ENCODE data around the gene SSRP1.

Gene SSRP1

DNA sequence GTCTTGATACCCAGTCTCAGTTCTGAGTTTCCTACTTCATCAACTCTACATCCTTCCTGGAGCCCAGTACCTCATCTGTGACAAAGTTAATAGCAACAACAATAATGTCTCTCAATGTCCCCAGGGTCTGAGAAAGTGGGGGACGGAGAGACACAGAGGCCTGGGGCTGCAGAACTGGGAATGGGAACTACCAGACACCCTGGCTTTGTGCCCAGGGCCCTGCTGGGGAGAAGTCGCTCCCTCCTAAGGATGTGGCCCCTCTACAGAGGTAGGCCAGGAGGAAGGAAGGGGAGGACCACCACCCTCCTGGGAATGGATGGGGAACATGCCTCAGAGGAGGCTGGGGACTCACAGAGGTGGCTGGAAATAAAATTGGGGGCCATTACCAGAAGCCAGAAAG lies 39.8 kb upstream of the SSRP1 start:
- no peaks in the 10 kb centered on the region for H3K36me3 ChIP-seq (ENCODE audit: control insufficient read depth, low read length)
- H3K9me3 ChIP-seq (ENCODE audit: control insufficient read depth, insufficient read depth, low read length), result no peaks in the 10 kb centered on the region
- H3K27me3 ChIP-seq (ENCODE audit: control insufficient read depth, low read length), result peaks cover 4% of the 10 kb centered on the region; the same call in 1 of the 2 replicates
- H4K20me1 ChIP-seq (ENCODE audit: control insufficient read depth, insufficient read depth, low read depth, low read length), result no peaks in the 10 kb centered on the region
- H3K4me3 ChIP-seq (ENCODE audit: low read length), result no peak overlapping the region
- H3K4me1 ChIP-seq (ENCODE audit: control insufficient read depth, low read length), result no peaks in the 10 kb centered on the region
- H3K4me2 ChIP-seq (ENCODE audit: low read length), result no peak overlapping the region
- no peaks in the 10 kb centered on the region for H3K79me2 ChIP-seq (ENCODE audit: control insufficient read depth, low read length)
- H3K9me2 ChIP-seq (replicated peaks; ENCODE audit: control insufficient read depth, low read length), result no peaks in the 10 kb centered on the region
- no peak for TF ChIP-seq EZH2phosphoT487 (IDR thresholded peaks at IDR 0.05; ENCODE audit: borderline replicate concordance, low read length)
- TF ChIP-seq, protein P1, sequence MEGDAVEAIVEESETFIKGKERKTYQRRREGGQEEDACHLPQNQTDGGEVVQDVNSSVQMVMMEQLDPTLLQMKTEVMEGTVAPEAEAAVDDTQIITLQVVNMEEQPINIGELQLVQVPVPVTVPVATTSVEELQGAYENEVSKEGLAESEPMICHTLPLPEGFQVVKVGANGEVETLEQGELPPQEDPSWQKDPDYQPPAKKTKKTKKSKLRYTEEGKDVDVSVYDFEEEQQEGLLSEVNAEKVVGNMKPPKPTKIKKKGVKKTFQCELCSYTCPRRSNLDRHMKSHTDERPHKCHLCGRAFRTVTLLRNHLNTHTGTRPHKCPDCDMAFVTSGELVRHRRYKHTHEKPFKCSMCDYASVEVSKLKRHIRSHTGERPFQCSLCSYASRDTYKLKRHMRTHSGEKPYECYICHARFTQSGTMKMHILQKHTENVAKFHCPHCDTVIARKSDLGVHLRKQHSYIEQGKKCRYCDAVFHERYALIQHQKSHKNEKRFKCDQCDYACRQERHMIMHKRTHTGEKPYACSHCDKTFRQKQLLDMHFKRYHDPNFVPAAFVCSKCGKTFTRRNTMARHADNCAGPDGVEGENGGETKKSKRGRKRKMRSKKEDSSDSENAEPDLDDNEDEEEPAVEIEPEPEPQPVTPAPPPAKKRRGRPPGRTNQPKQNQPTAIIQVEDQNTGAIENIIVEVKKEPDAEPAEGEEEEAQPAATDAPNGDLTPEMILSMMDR (IDR thresholded peaks at IDR 0.05; ENCODE audit: low read depth, low read length, poor library complexity, severe bottlenecking), result no peak
- no peak overlapping the region for H3K27ac ChIP-seq (ENCODE audit: low read depth, low read length)
- H3F3A ChIP-seq (ENCODE audit: control insufficient read depth, insufficient read depth), result no peaks in the 10 kb centered on the region

DNA sequence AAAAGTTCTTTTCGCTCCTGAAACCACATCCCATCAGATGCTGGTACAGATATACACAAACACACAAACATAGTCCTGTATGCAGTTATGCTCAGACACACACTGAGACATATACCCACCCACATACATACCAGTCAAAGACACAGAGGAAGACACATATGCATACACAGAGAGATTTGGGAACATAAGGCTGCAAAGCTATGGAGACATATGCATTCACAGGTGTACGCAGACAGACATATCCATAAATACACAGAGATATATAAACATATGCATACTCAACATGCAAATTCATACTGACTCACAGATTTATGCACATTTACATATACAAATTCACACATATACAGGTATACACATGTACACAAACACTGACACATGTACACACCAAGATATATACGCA lies 39.3 kb upstream of the SSRP1 start:
- TF ChIP-seq EZH2phosphoT487 (IDR thresholded peaks at IDR 0.05; ENCODE audit: borderline replicate concordance, low read length), result no peak
- TF ChIP-seq, protein P1 (IDR thresholded peaks at IDR 0.05; ENCODE audit: low read depth, low read length, poor library complexity, severe bottlenecking), result no peak
- Histone ChIP-seq H3K27ac (ENCODE audit: low read depth, low read length) (no peak overlapping the region), H3K27me3 (ENCODE audit: control insufficient read depth, low read length) (peaks cover 4% of the 10 kb centered on the region; the same call in 1 of the 2 replicates), H3K4me3 (ENCODE audit: low read length) (no peak overlapping the region), H3K36me3 (ENCODE audit: control insufficient read depth, low read length) (no peaks in the 10 kb centered on the region), H3K9me2 (replicated peaks; ENCODE audit: control insufficient read depth, low read length) (no peaks in the 10 kb centered on the region), H4K20me1 (ENCODE audit: control insufficient read depth, insufficient read depth, low read depth, low read length) (no peaks in the 10 kb centered on the region), H3K4me2 (ENCODE audit: low read length) (no peak overlapping the region), H3K4me1 (ENCODE audit: control insufficient read depth, low read length) (no peaks in the 10 kb centered on the region), H3F3A (ENCODE audit: control insufficient read depth, insufficient read depth) (no peaks in the 10 kb centered on the region), H3K9me3 (ENCODE audit: control insufficient read depth, insufficient read depth, low read length) (no peaks in the 10 kb centered on the region), H3K79me2 (ENCODE audit: control insufficient read depth, low read length) (no peaks in the 10 kb centered on the region)

DNA sequence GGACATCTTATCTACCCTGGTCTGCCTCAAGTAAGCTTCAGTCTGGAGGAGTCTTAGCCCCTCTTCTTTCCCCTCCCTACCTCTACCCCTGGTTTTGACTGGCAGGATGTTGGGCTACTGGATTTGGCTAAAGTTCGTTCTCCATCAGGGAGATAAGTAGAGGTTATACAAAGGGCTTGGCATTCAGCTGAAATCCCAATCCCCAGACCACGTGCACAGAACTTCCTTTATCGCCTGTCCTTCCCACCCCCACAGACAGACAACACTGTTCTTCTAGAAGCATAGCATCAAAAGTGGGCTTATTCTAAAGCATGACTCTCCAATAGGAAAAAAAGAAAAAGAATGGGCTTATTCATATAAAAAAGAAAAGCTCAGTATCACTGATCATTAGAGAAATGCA lies 37.5 kb upstream of the SSRP1 start:
- TF ChIP-seq EZH2phosphoT487 (IDR thresholded peaks at IDR 0.05; ENCODE audit: borderline replicate concordance, low read length), result no peak
- TF ChIP-seq, protein P1 (IDR thresholded peaks at IDR 0.05; ENCODE audit: low read depth, low read length, poor library complexity, severe bottlenecking), result no peak
- Histone ChIP-seq H4K20me1 (ENCODE audit: control insufficient read depth, insufficient read depth, low read depth, low read length) (no peaks in the 10 kb centered on the region), H3K9me2 (replicated peaks; ENCODE audit: control insufficient read depth, low read length) (no peaks in the 10 kb centered on the region)

More for the DNA sequence above, 37.5 kb upstream of the SSRP1 start:
- Histone ChIP-seq H3K79me2 (ENCODE audit: control insufficient read depth, low read length) (no peaks in the 10 kb centered on the region), H3F3A (ENCODE audit: control insufficient read depth, insufficient read depth) (no peaks in the 10 kb centered on the region), H3K4me1 (ENCODE audit: control insufficient read depth, low read length) (no peaks in the 10 kb centered on the region), H3K9me3 (ENCODE audit: control insufficient read depth, insufficient read depth, low read length) (no peaks in the 10 kb centered on the region), H3K27ac (ENCODE audit: low read depth, low read length) (no peak overlapping the region), H3K4me2 (ENCODE audit: low read length) (no peak overlapping the region), H3K27me3 (ENCODE audit: control insufficient read depth, low read length) (no peaks in the 10 kb centered on the region; the same call in 1 of the 2 replicates), H3K4me3 (ENCODE audit: low read length) (no peak overlapping the region), H3K36me3 (ENCODE audit: control insufficient read depth, low read length) (no peaks in the 10 kb centered on the region)

All from DOHH2 (cell line).